GM12878 (cell line): ENCODE data around the gene DNAH11.

Experiments used
- CHD1 ChIP-seq: IDR thresholded peaks from 2 replicates; pipeline ENCODE4 v1.6.1; 2012; ENCODE audit warnings: low read depth, low read length, improper control_type of control experiment
- CHD2 ChIP-seq: IDR thresholded peaks from 2 replicates; pipeline ENCODE4 v1.6.1; 2011; ENCODE audit warnings: low read depth, low read length, improper control_type of control experiment, borderline replicate concordance
- EP300 ChIP-seq, 2 experiments: fragments of 150-350 bp in 1 of 2; IDR thresholded peaks; 2 replicates each; pipeline ENCODE4 v1.6.1; 2011 to 2012; ENCODE audit warnings: low read depth in 2 of 2, low read length in 2 of 2, borderline replicate concordance in 1 of 2, improper control_type of control experiment in 1 of 2, inconsistent platforms in 1 of 2; ENCODE audit not compliant: control insufficient read depth in 1 of 2
- JUND ChIP-seq: IDR thresholded peaks from 2 replicates; pipeline ENCODE4 v1.6.1; 2012; ENCODE audit warnings: low read depth, mild to moderate bottlenecking, low read length, improper control_type of control experiment, moderate library complexity
- KAT2A ChIP-seq: conservative IDR thresholded peaks from 2 replicates; pipeline ENCODE4 v1.6.1; 2011; ENCODE audit warnings: low read depth, low read length; ENCODE audit not compliant: control insufficient read depth
- KDM1A ChIP-seq: fragments of 200-600 bp; sonication (generic); IDR thresholded peaks from 2 replicates; pipeline ENCODE4 v1.6.1; 2016; ENCODE audit warnings: borderline replicate concordance
- NFYB ChIP-seq: IDR thresholded peaks from 2 replicates; pipeline ENCODE4 v1.6.1; 2011; ENCODE audit warnings: low read depth, mild to moderate bottlenecking, low read length, improper control_type of control experiment, moderate library complexity; ENCODE audit not compliant: insufficient read depth
- NRF1 ChIP-seq: conservative IDR thresholded peaks from 2 replicates; pipeline ENCODE4 v1.6.1; 2011; ENCODE audit warnings: mild to moderate bottlenecking, low read depth, low read length, improper control_type of control experiment
- POLR2A ChIP-seq: IDR thresholded peaks from 2 replicates; pipeline ENCODE4 v1.6.1; 2011; ENCODE audit warnings: low read depth, mild to moderate bottlenecking, low read length
- POLR2AphosphoS5 ChIP-seq: IDR thresholded peaks from 2 replicates; pipeline ENCODE4 v1.6.1; 2011; ENCODE audit warnings: mild to moderate bottlenecking, low read length, inconsistent platforms
- STAT1 ChIP-seq: fragments of 450-650 bp; conservative IDR thresholded peaks from 2 replicates; pipeline ENCODE4 v1.6.1; 2014; ENCODE audit warnings: antibody characterized with exemption, mild to moderate bottlenecking
- TF ChIP-seq, protein P1 (sequence below): IDR thresholded peaks from 2 replicates; pipeline ENCODE4 v1.6.1; 2012; ENCODE audit warnings: low read depth, low read length, improper control_type of control experiment
- TF ChIP-seq, protein P2 (sequence below), 3 experiments: IDR thresholded peaks in 2 of 3; conservative IDR thresholded peaks in 1 of 3; 2 replicates each; pipeline ENCODE4 v1.5.1; 2011; ENCODE audit warnings: low read depth in 3 of 3, low read length in 3 of 3, mild to moderate bottlenecking in 3 of 3, control low read depth in 2 of 3, moderate library complexity in 2 of 3, inconsistent platforms in 1 of 3, mixed read lengths in 1 of 3; ENCODE audit not compliant: control insufficient read depth in 2 of 3, insufficient read depth in 1 of 3; ENCODE audit errors: extremely low read depth in 1 of 3
- TF ChIP-seq, protein P3 (sequence below): fragments of 450-650 bp; formaldehyde crosslinking; IDR thresholded peaks from 2 replicates; pipeline ENCODE4 v1.5.0; 2022; ENCODE audit warnings: mild to moderate bottlenecking, missing genetic modification characterization

DNA sequence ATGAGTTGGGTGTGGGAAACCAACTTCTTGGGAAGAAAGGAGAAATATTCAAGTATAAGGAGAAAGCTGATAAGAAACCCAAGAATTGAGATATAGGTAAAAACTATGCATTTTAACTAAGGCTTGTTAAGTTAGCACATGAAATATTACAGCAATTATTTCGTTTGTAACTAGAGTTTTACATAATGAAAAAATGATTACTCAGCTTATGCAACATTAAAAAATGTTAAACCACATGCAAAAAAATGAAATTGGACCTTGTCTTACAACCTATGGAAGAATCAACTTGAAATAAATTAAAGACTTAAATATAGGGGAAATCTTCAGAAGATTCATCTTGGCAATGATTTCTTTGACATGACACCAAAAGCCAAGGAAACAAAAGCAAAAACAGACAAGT is 219.6 kb downstream of the DNAH11 start:
- no peak for TF ChIP-seq NRF1
- TF ChIP-seq, protein P1, sequence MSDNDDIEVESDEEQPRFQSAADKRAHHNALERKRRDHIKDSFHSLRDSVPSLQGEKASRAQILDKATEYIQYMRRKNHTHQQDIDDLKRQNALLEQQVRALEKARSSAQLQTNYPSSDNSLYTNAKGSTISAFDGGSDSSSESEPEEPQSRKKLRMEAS, result no peak
- TF ChIP-seq KAT2A, result no peak
- TF ChIP-seq, protein P2, sequence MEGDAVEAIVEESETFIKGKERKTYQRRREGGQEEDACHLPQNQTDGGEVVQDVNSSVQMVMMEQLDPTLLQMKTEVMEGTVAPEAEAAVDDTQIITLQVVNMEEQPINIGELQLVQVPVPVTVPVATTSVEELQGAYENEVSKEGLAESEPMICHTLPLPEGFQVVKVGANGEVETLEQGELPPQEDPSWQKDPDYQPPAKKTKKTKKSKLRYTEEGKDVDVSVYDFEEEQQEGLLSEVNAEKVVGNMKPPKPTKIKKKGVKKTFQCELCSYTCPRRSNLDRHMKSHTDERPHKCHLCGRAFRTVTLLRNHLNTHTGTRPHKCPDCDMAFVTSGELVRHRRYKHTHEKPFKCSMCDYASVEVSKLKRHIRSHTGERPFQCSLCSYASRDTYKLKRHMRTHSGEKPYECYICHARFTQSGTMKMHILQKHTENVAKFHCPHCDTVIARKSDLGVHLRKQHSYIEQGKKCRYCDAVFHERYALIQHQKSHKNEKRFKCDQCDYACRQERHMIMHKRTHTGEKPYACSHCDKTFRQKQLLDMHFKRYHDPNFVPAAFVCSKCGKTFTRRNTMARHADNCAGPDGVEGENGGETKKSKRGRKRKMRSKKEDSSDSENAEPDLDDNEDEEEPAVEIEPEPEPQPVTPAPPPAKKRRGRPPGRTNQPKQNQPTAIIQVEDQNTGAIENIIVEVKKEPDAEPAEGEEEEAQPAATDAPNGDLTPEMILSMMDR (IDR thresholded peaks at IDR 0.05 in 2 of 3, conservative IDR thresholded peaks at IDR 0.05 in 1 of 3; ENCODE audit: control insufficient read depth in 2 of 3, extremely low read depth in 1 of 3, insufficient read depth in 1 of 3, low read depth in 3 of 3, low read length in 3 of 3), result no peak
- no peak for TF ChIP-seq EP300 (IDR thresholded peaks at IDR 0.05; ENCODE audit: borderline replicate concordance in 1 of 2, control insufficient read depth in 1 of 2, low read depth in 2 of 2, low read length in 2 of 2)
- no peak for TF ChIP-seq KDM1A
- TF ChIP-seq NFYB, result no peak
- TF ChIP-seq CHD2, result no peak
- no peak for TF ChIP-seq POLR2AphosphoS5
- TF ChIP-seq, protein P3, sequence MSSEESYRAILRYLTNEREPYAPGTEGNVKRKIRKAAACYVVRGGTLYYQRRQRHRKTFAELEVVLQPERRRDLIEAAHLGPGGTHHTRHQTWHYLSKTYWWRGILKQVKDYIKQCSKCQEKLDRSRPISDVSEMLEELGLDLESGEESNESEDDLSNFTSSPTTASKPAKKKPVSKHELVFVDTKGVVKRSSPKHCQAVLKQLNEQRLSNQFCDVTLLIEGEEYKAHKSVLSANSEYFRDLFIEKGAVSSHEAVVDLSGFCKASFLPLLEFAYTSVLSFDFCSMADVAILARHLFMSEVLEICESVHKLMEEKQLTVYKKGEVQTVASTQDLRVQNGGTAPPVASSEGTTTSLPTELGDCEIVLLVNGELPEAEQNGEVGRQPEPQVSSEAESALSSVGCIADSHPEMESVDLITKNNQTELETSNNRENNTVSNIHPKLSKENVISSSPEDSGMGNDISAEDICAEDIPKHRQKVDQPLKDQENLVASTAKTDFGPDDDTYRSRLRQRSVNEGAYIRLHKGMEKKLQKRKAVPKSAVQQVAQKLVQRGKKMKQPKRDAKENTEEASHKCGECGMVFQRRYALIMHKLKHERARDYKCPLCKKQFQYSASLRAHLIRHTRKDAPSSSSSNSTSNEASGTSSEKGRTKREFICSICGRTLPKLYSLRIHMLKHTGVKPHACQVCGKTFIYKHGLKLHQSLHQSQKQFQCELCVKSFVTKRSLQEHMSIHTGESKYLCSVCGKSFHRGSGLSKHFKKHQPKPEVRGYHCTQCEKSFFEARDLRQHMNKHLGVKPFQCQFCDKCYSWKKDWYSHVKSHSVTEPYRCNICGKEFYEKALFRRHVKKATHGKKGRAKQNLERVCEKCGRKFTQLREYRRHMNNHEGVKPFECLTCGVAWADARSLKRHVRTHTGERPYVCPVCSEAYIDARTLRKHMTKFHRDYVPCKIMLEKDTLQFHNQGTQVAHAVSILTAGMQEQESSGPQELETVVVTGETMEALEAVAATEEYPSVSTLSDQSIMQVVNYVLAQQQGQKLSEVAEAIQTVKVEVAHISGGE (CRISPR knock-in tag), result no peak
- TF ChIP-seq POLR2A, result no peak
- TF ChIP-seq STAT1, result no peak
- TF ChIP-seq CHD1, result no peak
- TF ChIP-seq JUND, result no peak
